K562 (cell line): ENCODE results near the gene ATOH8. TPM values are rescaled to one million over a fixed set of nuclear protein-coding genes. Genes with fewer than 3 reads are reported as not detected.

Experiments
- ATAC-seq: fragments of 200-7000 bp; cut with Tn5 transposase; 3 replicates; pipeline ENCODE4 v1.9.1; 2020; ENCODE audit warnings: moderate library complexity
- BruUV-seq: library from RNA; stranded (reverse); fragments of 400-500 nt; replicated peaks from 2 replicates; lab custom pipeline; 2021; lab: Mats Ljungman, UMichigan
- CTCF ChIA-PET: fragments of 300-600 bp; formaldehyde crosslinking; extraction: SDS; loops from one replicate; lab custom pipeline; 2021; ENCODE audit warnings: low intra/inter-chr PET ratio; lab: Yijun Ruan, JAX
- POLR2A ChIA-PET: fragments of 300-600, 350-650 bp; sonication (Branson Sonifier 250); formaldehyde crosslinking; extraction: SDS; loops from one replicate; lab custom pipeline; 2021; ENCODE audit warnings: antibody characterized with exemption, inconsistent platforms; lab: Yijun Ruan, JAX
- DNase-seq, 4 experiments: peaks; one replicate each; pipeline versions ENCODE4 v3.0.0 to v3.0.0-alpha.2; 2011 to 2018; ENCODE audit warnings: low spot score in 3 of 4, mixed read lengths in 3 of 4; ENCODE audit errors: extremely low read depth in 1 of 4
- FAIRE-seq: peaks from 2 replicates; lab custom pipeline; 2011; peaks lifted over from hg19 to GRCh38; lab: Jason Lieb, UNC
- H2AFZ ChIP-seq: 2 replicates; pipeline ENCODE4 v1.6.0; 2011; ENCODE audit warnings: low read depth, low read length, control low read depth, inconsistent platforms
- H3K27ac ChIP-seq: fragments of 200-600 bp; 3 replicates; pipeline ENCODE4 v1.8.0; 2011; ENCODE audit warnings: low read depth, mild to moderate bottlenecking, control low read depth, inconsistent platforms, low read length, moderate library complexity, mixed read lengths; ENCODE audit errors: extremely low read depth
- H3K27me3 ChIP-seq, 2 experiments: fragments of 300-600 bp in 1 of 2; 2 replicates in 1 of 2; 3 replicates in 1 of 2; pipeline versions ENCODE4 v1.6.0 to v1.8.0; 2011; ENCODE audit warnings: inconsistent platforms in 2 of 2, low read length in 2 of 2, mild to moderate bottlenecking in 1 of 2, mixed read lengths in 1 of 2, moderate library complexity in 1 of 2; ENCODE audit not compliant: control insufficient read depth in 2 of 2, insufficient read depth in 2 of 2
- H3K36me3 ChIP-seq: fragments of 300-600 bp; 3 replicates; pipeline ENCODE4 v1.8.0; 2011; ENCODE audit warnings: mild to moderate bottlenecking, low read length, inconsistent platforms; ENCODE audit not compliant: control insufficient read depth, insufficient read depth
- H3K4me1 ChIP-seq, 2 experiments: fragments of 200-600 bp in 1 of 2; replicated peaks in 1 of 2; 2 replicates in 1 of 2; 3 replicates in 1 of 2; pipeline versions ENCODE4 v1.5.1 to v1.8.0; 2011; ENCODE audit warnings: inconsistent platforms in 2 of 2, low read length in 2 of 2, mild to moderate bottlenecking in 1 of 2, mixed read lengths in 1 of 2, moderate library complexity in 1 of 2; ENCODE audit not compliant: control insufficient read depth in 2 of 2, insufficient read depth in 2 of 2
- H3K4me2 ChIP-seq: 2 replicates; pipeline ENCODE4 v1.6.1; 2011; ENCODE audit warnings: low read length, control low read depth, inconsistent platforms, mixed read lengths; ENCODE audit not compliant: insufficient read depth
- H3K4me3 ChIP-seq: fragments of 200-600 bp; sonication (generic), shearing (Covaris generic); 2 replicates; pipeline ENCODE4 v1.5.1; 2016; ENCODE audit warnings: control low read depth, inconsistent platforms
- H3K79me2 ChIP-seq: fragments of 200-600 bp; 3 replicates; pipeline ENCODE4 v1.8.0; 2011; ENCODE audit warnings: low read length, inconsistent platforms; ENCODE audit not compliant: control insufficient read depth, insufficient read depth
- H3K9ac ChIP-seq, 2 experiments: 2 replicates each; pipeline versions ENCODE4 v1.6.0 to v1.6.1; 2011; ENCODE audit warnings: low read depth in 2 of 2, low read length in 2 of 2, control low read depth in 1 of 2, inconsistent platforms in 1 of 2, mild to moderate bottlenecking in 1 of 2, mixed read lengths in 1 of 2; ENCODE audit not compliant: insufficient read depth in 1 of 2
- H3K9me1 ChIP-seq: one replicate; pipeline ENCODE4 v1.6.0; 2011; ENCODE audit warnings: inconsistent platforms, mild to moderate bottlenecking, low read length, moderate library complexity; ENCODE audit not compliant: control insufficient read depth, insufficient read depth
- H3K9me3 ChIP-seq: replicated peaks from 2 replicates; pipeline ENCODE4 v1.5.1; 2011; ENCODE audit warnings: low read depth, low read length, inconsistent platforms; ENCODE audit not compliant: control insufficient read depth, insufficient read depth
- H4K20me1 ChIP-seq: replicated peaks from 2 replicates; pipeline ENCODE4 v1.6.1; 2011; ENCODE audit warnings: low read length, inconsistent platforms, mixed read lengths; ENCODE audit not compliant: control insufficient read depth, insufficient read depth
- CHAMP1 ChIP-seq: fragments of 450-650 bp; IDR thresholded peaks from 2 replicates; pipeline ENCODE4 v1.6.1; 2016; ENCODE audit warnings: mild to moderate bottlenecking
- NFXL1 ChIP-seq: fragments of 450-650 bp; formaldehyde crosslinking; IDR thresholded peaks from 2 replicates; pipeline ENCODE4 v1.4.0; 2021; ENCODE audit warnings: mild to moderate bottlenecking
- SIX5 ChIP-seq, 2 experiments: IDR thresholded peaks; 2 replicates each; pipeline ENCODE4 v1.6.1; 2011; ENCODE audit warnings: low read length in 2 of 2, borderline replicate concordance in 1 of 2, low read depth in 1 of 2, mild to moderate bottlenecking in 1 of 2, moderate library complexity in 1 of 2; ENCODE audit not compliant: insufficient read depth in 1 of 2
- WGBS: fragments of 100-300 bp; shearing (Covaris generic); methylation state at CpG from one replicate; pipeline ENCODE4 v1.1.6; 2016; ENCODE audit warnings: low coverage, mixed read lengths; ENCODE audit not compliant: insufficient coverage; ENCODE audit errors: missing lambda C conversion rate; 5-methylcytosine and 5-hydroxymethylcytosine counted together
- in situ Hi-C: fragments of 300-500 bp; cut with MboI; formaldehyde crosslinking; loops from 4 replicates; pipeline ENCODE4 v1.15.0; 2018; ENCODE audit warnings: inconsistent platforms, mixed read lengths
- intact Hi-C: fragments of 100-400 bp; cut with micrococcal nuclease; formaldehyde crosslinking; loops from 2 replicates; pipeline ENCODE4 v1.14.2; 2022
- polyA plus RNA-seq, 8 experiments: library from polyadenylated mRNA; depleted of rRNA in 4 of 8; stranded (reverse) in 5 of 8; unstranded in 3 of 8; fragments of >200 nt; fragmentation: Nextera tagmentation in 2 of 8; fragmentation: Illumina TruSeq in 1 of 8; extraction: Ambion mirVana in 2 of 8; extraction: Trizol in 1 of 8; gene quantifications; 2 replicates each; pipeline versions ENCODE4 v1.2.1 to v1.2.3, GENCODE V29; 2011 to 2014; ENCODE audit warnings: inconsistent platforms in 1 of 8, missing spikeins in 1 of 8
- total RNA-seq, 7 experiments: library from RNA; depleted of rRNA in 6 of 7; stranded (reverse); fragments of >200 nt in 6 of 7; fragmentation: Illumina TruSeq in 2 of 7; extraction: Trizol in 2 of 7; gene quantifications; 2 replicates each; pipeline versions ENCODE4 v1.2.1 to v1.2.3, GENCODE V29; 2011 to 2021; ENCODE audit warnings: low replicate concordance in 1 of 7

ATOH8 gene
- total and polyA plus RNA-seq, 9 of the 15 experiments (the other 6 are each of a cell fraction or from before 2014, with no cell fraction given), result not detected

- ChIA-PET POLR2A (interaction anchor here (0.6 kb wide), 1 partner anchor 51 kb away, joined by 3 read pairs; no protein-coding TSS in a partner anchor), CTCF (interaction anchor here (0.7 kb wide), 1 partner anchor 265 kb away, joined by 3 read pairs; no protein-coding TSS in a partner anchor)
- Histone ChIP-seq H3K4me2 (no peak overlapping the region), H3K9me1 (no peaks in the 10 kb centered on the region), H3K9me3 (no peaks in the 10 kb centered on the region), H4K20me1 (peaks cover 4% of the 10 kb centered on the region), H3K27me3 (peaks cover 55 to 84% of the 10 kb centered on the region in 2 experiments), H3K9ac (no peak overlapping the region), H3K4me1 (peaks cover 0 to 2% of the 10 kb centered on the region in 2 experiments; a peak in 1 of 5 replicates), H3K36me3 (no peaks in the 10 kb centered on the region), H3K79me2 (no peaks in the 10 kb centered on the region), H2AFZ (no peak overlapping the region), H3K4me3 (no peak overlapping the region), H3K27ac (no peak overlapping the region)
- intact Hi-C loops (no loop called here), in situ Hi-C loops (no loop called here)
- no peak for FAIRE-seq
- BruUV-seq, result no TSS peak
- TF ChIP-seq NFXL1 (CRISPR knock-in tag), result no peak
- TF ChIP-seq SIX5 (IDR thresholded peaks at IDR 0.05; ENCODE audit: borderline replicate concordance in 1 of 2, insufficient read depth in 1 of 2, low read depth in 1 of 2, low read length in 2 of 2), result no peak
- no peak for TF ChIP-seq CHAMP1
- 0% methylated on average over 5 of the region's 8 CpGs for WGBS
- no peak for DNase-seq
- no peak for ATAC-seq
Measured at GRCh38 chr2:85745619-85746018, 8.2 kb upstream of the ATOH8 start.
